Measurements from ENCODE around the gene JAM3. TPM values are rescaled to one million over a fixed set of nuclear protein-coding genes. Genes with fewer than 3 reads are reported as not detected.
"Not testable (repeated sequence)": the region's sequence is repeated elsewhere in the genome, so short reads cannot be mapped to it uniquely, and the experiment has no call there.

The JAM3 gene
- total RNA-seq, 1 donor from 2014 or later, result 113 TPM

DNA sequence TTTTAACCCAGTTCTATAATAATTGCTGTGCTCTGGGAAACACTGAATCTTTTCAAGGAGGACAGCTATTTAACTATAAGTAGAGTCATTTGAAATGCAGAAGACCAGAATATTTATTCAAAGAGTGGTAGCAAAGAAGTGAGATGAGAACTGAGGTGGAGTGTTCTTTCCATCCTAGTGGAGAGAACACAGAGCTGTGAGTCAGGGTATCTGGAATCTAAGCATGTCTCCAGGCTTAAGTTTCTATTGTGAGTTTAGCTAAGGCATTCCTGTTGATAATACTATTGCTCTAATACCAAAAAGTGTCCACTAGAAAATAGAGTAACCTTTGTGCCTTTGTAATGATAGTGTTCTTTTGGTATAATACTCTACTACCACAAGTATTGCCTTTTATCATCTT is 32.4 kb downstream of the JAM3 start:
- DNase-seq, result no peak

- no peak for DNase-seq
Observed at GRCh38 chr11:134110252-134110815, 41.5 kb downstream of the JAM3 start.

DNA sequence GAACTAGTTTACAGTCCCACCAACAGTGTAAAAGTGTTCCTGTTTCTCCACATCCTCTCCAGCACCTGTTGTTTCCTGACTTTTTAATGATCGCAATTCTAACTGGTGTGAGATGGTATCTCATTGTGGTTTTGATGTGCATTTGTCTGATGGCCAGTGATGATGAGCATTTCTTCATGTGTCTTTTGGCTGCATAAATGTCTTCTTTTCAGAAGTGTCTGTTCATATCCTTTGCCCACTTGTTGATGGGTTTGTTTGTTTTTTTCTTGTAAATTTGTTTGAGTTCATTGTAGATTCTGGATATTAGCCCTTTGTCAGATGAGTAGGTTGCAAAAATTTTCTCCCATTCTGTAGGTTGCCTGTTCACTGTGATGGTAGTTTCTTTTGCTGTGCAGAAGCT is 44.9 kb downstream of the JAM3 start:
- not testable (repeated sequence) for DNase-seq

DNA sequence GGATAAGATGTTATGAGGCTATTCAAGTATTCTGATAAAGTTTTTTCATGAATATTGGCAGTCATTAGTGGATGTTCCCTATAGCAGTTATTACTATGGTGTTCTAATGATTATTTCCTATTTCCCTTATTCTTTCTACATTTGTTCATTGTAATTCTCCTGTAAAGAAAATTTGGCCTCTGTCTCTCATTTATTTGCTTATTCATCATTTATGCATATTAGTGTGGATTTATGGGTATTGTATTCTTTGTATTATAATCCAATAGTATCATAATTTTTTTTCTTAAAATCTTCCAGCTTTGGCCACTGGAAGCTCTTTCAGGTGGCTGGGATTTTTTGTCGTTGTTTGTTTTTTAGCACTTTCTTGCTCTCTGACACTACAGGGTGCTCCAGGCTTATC is 47.3 kb downstream of the JAM3 start:
- DNase-seq, result no peak

DNA sequence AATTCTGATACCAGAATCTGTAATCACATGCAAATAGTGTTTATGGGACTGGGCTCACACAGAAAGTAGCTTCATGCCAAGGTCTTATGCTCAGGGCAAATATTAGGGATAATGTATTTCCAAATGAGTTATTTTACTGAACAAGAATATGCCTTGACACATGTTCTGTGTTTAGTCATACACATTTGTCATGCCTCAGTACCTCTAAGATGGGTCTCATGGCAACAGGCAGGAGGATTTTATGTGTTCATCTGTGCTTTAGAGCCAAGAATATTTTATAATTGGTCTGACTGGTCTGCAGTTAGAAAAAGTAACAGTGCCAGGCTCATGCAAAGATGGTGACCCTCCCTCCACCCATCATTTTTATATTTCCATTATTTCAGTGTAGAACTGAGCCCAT is 49.1 kb downstream of the JAM3 start:
- no peak for DNase-seq

DNA sequence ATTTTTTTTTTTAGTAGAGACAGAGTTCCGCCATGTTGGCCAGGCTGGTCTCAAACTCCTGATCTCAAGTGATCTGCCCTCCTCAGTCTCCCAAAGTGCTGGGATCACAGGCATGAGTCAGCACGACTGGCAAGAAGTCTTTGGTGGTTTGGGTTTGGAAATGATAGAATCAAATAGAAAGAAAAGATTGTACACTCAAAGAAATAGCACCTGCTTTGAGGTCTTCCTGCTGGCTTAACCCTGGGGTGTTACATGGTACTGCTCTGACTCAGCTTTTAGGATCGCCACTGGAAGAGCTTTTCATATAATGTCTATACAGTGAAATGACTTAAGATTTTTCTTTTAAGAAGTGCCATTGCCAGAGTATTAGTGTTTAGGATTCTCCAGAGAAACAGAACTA is 50.2 kb downstream of the JAM3 start:
- DNase-seq, result no peak

GRCh38 chr11:134120143-134120850 is 51.4 kb downstream of the JAM3 start:
- DNase-seq, result peak; percentile 92

DNA sequence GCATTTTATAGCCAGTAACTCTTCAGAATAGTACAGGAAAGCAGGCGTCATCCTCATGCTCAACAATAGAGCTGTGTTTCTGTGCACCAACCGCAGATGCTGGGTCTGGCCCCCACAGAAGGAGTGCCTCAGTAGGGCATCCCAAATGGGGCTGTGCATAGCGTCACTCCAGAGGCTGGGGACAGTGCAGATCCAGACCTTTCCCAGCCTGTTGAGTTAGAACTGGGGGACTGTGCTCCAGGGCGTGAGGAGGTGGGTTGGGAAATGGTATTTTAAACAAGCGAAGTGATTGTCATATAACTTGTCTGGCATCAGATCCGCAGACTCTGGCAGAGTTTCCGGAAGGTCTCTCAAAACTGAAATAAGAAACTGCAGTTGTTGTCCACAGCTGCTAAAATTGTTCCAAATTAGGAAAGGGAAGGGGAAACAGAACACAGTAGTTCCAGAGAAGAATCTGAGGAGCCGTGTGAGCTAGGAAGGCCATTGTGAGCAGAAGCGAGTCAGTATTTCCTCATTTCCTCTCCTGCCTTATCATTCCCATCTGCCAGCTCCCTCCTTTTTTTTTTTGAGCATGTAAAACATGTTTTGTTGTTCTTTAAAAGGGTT is 52.2 kb downstream of the JAM3 start:
- peak; percentile 95 for DNase-seq

- peak; percentile 76 for DNase-seq
Observed at GRCh38 chr11:134124660-134125451, 56.0 kb downstream of the JAM3 start.

- peak; percentile 37 for DNase-seq
Observed at GRCh38 chr11:134125507-134125906, 56.6 kb downstream of the JAM3 start.

GRCh38 chr11:134126217-134126822 is 57.4 kb downstream of the JAM3 start:
- DNase-seq, result no peak

- DNase-seq, result no peak
Observed at GRCh38 chr11:134131628-134132244, 62.9 kb downstream of the JAM3 start.

DNA sequence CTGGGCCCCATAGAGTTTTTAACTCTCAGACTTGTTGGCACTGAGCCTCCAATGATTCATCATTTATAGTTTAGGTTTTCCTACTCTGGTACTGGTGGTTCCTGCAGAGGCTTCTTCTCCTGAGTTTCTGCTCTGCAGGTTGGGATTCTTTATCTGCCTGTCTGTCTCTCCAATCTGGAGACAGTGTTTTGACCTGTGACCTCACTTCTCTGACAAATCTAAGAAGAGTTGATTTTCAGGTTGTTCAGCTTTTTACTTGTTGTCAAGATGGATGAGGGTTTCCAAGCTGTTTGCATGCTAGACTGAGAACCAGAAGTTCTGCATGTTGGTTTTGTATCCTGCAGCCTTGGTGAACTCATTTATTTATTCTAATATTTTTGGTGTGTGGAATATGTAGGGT is 63.9 kb downstream of the JAM3 start:
- no peak for DNase-seq

DNA sequence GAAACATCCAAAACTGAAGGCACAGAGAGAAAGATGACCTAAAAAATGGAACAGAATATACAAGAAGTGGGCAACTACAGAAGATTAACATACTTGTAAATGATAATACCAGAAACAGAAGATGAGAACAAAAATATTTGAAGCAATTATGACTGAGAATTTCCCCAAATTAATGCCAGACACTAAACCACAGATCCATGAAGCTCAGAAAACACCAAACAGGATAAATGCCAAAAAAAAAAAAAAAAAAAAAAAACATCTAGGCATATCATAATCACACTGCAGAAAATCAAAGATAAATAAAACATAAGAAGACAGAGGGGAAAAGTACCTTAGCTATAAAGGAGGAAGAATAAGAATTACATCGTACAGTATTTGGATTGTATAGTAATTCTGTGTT is 65.3 kb downstream of the JAM3 start:
- no peak for DNase-seq

DNA sequence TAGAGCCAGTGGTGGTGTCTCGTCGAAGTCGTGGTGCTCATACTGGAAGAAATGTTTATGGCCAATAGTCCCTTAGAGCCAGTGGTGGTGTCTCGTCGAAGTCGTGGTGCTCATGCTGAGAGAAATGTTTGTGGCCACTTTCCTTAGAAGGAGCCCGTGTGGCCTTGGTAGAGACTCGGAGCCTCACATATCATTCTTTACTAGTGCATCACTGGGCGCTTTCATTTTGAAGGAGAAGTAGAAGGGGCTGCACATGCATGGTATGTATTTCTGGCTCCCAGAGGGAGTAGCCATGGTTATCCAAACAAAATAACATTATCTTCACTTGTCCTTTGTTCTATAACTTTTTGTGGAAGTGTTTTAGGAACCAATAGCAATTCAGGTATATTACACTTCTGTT is 69.5 kb downstream of the JAM3 start:
- DNase-seq, result no peak

DNA sequence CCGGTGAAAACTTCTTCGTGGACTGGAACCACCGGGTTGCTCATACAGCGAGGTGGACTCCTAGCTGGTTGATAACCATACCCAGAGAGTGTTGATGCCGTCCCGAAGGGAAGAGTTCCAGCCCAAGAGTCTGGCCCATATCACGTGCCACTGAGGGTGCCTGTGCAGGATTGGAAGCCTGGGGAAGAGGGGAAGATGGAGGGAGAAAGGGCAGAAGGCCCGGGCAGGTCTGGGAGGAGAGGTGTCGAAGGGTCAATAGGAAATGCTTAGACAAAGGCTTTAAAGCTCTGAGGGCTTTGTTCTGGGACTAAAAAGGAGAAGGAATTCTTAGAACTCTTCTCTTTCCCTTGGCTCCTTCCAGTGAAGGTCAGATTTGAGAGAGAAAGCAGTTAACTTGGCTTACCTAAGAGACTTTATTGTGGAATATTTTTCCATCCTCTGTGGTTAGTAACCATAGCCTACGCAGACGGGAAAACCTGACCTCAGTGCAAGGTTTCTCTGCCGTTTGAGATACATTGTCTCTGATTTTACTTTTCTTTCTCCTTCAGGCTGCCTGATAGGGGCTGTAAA is 70.5 kb downstream of the JAM3 start:
- no peak for DNase-seq

DNA sequence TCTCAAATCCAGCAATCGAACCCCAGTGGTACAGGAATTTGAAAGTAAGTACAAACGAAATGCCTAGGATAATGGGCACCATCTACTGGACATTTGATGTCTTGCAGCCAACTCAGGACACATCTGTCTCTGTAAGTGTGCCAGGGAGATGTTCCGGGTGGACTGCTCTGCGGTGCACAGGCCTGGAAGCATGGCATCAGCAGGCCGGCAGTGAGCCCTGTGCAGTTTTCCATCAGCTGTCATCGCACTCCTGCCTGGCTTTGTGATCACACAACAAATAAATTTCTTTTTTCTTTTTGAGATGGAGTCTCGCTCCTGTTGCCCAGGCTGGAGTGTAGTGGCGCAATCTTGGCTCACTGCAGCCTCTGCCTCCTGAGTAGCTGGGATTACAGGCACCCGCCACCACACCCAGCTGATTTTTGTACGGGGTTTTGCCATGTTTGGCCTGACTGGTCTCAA is 71.0 kb downstream of the JAM3 start:
- DNase-seq, result peak; percentile 93

DNA sequence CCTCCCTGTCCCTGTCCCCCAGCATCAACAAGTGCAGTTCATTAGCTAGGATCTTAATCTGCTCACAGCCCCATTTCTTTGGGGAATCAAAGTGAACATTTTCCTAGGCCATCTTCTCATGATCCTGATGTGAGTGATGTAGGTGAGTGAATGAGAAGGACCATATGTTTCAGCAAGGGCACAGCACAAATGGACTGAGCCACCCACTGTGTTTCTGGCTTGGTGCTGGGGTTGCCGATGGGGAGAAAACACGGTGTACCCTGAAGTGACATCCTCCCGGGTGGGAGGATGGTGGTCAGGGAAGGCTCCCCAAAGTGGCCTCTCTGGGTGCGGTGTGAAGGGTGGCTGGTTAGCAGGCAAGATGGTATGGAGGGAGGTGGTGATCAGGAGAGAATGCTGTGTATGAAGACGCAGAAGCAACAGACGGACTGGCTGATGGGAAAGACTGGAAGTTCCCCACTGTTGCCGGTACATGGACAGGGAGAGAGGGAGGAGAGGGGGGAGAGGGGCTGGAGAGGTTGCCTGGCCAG is 72.2 kb downstream of the JAM3 start:
- no peak for DNase-seq

GRCh38 chr11:134142536-134142935 is 73.7 kb downstream of the JAM3 start:
- DNase-seq, result no peak

DNA sequence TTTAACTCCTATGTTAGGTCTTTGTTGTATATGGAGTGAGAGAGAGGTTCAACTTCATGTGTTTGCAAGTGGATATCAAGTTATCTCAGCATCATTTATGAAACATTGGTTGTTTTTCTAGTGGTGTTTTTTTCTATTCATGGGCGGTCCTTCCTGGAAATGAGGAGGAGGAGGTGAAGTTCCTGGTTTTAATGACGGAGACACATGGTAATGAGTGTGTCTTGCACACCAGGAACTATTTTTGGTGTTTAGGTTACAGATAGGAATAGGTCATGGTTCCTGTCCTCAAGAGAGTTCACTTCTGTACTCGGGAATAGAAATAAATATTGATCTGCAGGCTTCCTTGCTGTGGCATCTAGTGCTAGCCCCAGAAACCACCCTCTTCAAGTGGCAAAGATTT is 74.9 kb downstream of the JAM3 start:
- DNase-seq, result no peak

- DNase-seq, result no peak
Observed at GRCh38 chr11:134144744-134145143, 75.9 kb downstream of the JAM3 start.

Data from tongue (tissue), 2 donors.